Stimulated activated CD4-positive, alpha-beta T cell treated with anti-CD3 and anti-CD28 coated beads, Interleukin-1b, Interleukin-23, amount 100 ng/mL, for 24 hours (primary cell): Measurements from ENCODE around the gene PKIB.

Experiments used
- DNase-seq, 4 experiments: peaks; one replicate each; pipeline ENCODE4 v3.0.0-alpha.2; 2020; ENCODE audit warnings: low read depth in 4 of 4, low spot score in 1 of 4

The PKIB gene

GRCh38 chr6:122666418-122666817 is 56.2 kb downstream of the PKIB start:
- no peak for DNase-seq

GRCh38 chr6:122669418-122669817 is 59.2 kb downstream of the PKIB start:
- no peak for DNase-seq

GRCh38 chr6:122669868-122670267 is 59.7 kb downstream of the PKIB start:
- no peak for DNase-seq

- DNase-seq, result no peak
Observed at GRCh38 chr6:122671251-122671650, 61.0 kb downstream of the PKIB start.

- DNase-seq, result no peak
Observed at GRCh38 chr6:122673343-122673961, 63.2 kb downstream of the PKIB start.

GRCh38 chr6:122676146-122676545 is 65.9 kb downstream of the PKIB start:
- DNase-seq, result no peak

GRCh38 chr6:122676688-122677087 is 66.5 kb downstream of the PKIB start:
- no peak for DNase-seq

GRCh38 chr6:122677406-122677805 is 67.2 kb downstream of the PKIB start:
- DNase-seq, result no peak

GRCh38 chr6:122678841-122679240 is 68.6 kb downstream of the PKIB start:
- DNase-seq, result no peak

- DNase-seq, result no peak
Observed at GRCh38 chr6:122681705-122682104, 71.5 kb downstream of the PKIB start.

GRCh38 chr6:122683989-122684651 is 73.9 kb downstream of the PKIB start:
- no peak for DNase-seq

GRCh38 chr6:122692175-122692598 is 82.0 kb downstream of the PKIB start:
- no peak for DNase-seq

- no peak for DNase-seq
Observed at GRCh38 chr6:122692807-122693580, 82.8 kb downstream of the PKIB start.

GRCh38 chr6:122694075-122694474 is 83.9 kb downstream of the PKIB start:
- DNase-seq, result no peak

- DNase-seq, result no peak
Observed at GRCh38 chr6:122694602-122695001, 84.4 kb downstream of the PKIB start.

GRCh38 chr6:122695188-122695587 is 85.0 kb downstream of the PKIB start:
- DNase-seq, result no peak

GRCh38 chr6:122696079-122696478 is 85.9 kb downstream of the PKIB start:
- no peak for DNase-seq

- no peak for DNase-seq
Observed at GRCh38 chr6:122696853-122697252, 86.6 kb downstream of the PKIB start.

GRCh38 chr6:122697458-122697857 is 87.3 kb downstream of the PKIB start:
- no peak for DNase-seq

- no peak for DNase-seq
Observed at GRCh38 chr6:122701666-122702065, 91.5 kb downstream of the PKIB start.

- no peak for DNase-seq
Observed at GRCh38 chr6:122702841-122703240, 92.6 kb downstream of the PKIB start.

GRCh38 chr6:122704066-122704465 is 93.9 kb downstream of the PKIB start:
- DNase-seq, result no peak
